Measurements from ENCODE around the gene ADCY5.

DNA sequence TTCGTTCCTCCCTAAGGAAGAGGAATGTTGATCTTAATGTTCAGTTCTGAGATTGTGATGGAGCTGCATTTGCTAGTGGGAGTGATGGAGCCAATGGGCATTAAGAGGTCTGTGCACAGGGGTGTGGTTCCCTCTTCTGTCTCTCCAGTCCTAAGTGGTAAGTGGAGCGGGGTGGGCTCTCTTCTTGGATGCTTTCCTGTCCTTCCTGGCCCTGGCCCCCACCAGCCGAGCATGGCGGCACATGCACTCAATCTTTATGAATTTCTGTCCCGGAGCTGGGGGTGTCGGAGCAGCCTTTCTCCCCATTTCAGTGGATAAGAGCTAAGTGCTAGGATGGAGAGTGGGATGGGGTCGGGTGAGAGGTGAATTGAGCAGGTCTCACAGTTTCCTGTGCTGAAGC is 37.6 kb upstream of the ADCY5 start:
- TF ChIP-seq SIN3A (IDR thresholded peaks at IDR 0.05; ENCODE audit: low read depth), result no peak
- no peak for TF ChIP-seq POLR2AphosphoS5 (IDR thresholded peaks at IDR 0.05; ENCODE audit: low read depth, low read length)
- TF ChIP-seq, protein P1, sequence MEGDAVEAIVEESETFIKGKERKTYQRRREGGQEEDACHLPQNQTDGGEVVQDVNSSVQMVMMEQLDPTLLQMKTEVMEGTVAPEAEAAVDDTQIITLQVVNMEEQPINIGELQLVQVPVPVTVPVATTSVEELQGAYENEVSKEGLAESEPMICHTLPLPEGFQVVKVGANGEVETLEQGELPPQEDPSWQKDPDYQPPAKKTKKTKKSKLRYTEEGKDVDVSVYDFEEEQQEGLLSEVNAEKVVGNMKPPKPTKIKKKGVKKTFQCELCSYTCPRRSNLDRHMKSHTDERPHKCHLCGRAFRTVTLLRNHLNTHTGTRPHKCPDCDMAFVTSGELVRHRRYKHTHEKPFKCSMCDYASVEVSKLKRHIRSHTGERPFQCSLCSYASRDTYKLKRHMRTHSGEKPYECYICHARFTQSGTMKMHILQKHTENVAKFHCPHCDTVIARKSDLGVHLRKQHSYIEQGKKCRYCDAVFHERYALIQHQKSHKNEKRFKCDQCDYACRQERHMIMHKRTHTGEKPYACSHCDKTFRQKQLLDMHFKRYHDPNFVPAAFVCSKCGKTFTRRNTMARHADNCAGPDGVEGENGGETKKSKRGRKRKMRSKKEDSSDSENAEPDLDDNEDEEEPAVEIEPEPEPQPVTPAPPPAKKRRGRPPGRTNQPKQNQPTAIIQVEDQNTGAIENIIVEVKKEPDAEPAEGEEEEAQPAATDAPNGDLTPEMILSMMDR (IDR thresholded peaks at IDR 0.05 in 2 of 3, conservative IDR thresholded peaks at IDR 0.05 in 1 of 3; ENCODE audit: borderline replicate concordance in 1 of 3, insufficient read depth in 1 of 3, low read depth in 2 of 3, low read length in 2 of 3), result no peak
- TF ChIP-seq, protein P2, sequence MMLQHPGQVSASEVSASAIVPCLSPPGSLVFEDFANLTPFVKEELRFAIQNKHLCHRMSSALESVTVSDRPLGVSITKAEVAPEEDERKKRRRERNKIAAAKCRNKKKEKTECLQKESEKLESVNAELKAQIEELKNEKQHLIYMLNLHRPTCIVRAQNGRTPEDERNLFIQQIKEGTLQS (IDR thresholded peaks at IDR 0.05), result no peak
- no peak for TF ChIP-seq ZNF274 (IDR thresholded peaks at IDR 0.05; ENCODE audit: low read depth, low read length)
- TF ChIP-seq POLR2A (IDR thresholded peaks at IDR 0.05; ENCODE audit: borderline replicate concordance, extremely low read depth, insufficient read depth, insufficient read length), result no peak
- TF ChIP-seq EZH2phosphoT487 (IDR thresholded peaks at IDR 0.05; ENCODE audit: borderline replicate concordance), result no peak
- TF ChIP-seq, protein P3, sequence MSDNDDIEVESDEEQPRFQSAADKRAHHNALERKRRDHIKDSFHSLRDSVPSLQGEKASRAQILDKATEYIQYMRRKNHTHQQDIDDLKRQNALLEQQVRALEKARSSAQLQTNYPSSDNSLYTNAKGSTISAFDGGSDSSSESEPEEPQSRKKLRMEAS (IDR thresholded peaks at IDR 0.05), result no peak
- no peak for TF ChIP-seq EGR1 (IDR thresholded peaks at IDR 0.05; ENCODE audit: low read depth)
- TF ChIP-seq, protein P4, sequence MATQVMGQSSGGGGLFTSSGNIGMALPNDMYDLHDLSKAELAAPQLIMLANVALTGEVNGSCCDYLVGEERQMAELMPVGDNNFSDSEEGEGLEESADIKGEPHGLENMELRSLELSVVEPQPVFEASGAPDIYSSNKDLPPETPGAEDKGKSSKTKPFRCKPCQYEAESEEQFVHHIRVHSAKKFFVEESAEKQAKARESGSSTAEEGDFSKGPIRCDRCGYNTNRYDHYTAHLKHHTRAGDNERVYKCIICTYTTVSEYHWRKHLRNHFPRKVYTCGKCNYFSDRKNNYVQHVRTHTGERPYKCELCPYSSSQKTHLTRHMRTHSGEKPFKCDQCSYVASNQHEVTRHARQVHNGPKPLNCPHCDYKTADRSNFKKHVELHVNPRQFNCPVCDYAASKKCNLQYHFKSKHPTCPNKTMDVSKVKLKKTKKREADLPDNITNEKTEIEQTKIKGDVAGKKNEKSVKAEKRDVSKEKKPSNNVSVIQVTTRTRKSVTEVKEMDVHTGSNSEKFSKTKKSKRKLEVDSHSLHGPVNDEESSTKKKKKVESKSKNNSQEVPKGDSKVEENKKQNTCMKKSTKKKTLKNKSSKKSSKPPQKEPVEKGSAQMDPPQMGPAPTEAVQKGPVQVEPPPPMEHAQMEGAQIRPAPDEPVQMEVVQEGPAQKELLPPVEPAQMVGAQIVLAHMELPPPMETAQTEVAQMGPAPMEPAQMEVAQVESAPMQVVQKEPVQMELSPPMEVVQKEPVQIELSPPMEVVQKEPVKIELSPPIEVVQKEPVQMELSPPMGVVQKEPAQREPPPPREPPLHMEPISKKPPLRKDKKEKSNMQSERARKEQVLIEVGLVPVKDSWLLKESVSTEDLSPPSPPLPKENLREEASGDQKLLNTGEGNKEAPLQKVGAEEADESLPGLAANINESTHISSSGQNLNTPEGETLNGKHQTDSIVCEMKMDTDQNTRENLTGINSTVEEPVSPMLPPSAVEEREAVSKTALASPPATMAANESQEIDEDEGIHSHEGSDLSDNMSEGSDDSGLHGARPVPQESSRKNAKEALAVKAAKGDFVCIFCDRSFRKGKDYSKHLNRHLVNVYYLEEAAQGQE (IDR thresholded peaks at IDR 0.05; ENCODE audit: low read depth), result no peak
